K562 (cell line): ENCODE data around the gene BPHL. TPM values are rescaled to one million over a fixed set of nuclear protein-coding genes. Genes with fewer than 3 reads are reported as not detected.

ENCODE experiments used
- ELK1 ChIP-seq: sonication (generic); formaldehyde crosslinking; IDR thresholded peaks from 2 replicates; pipeline ENCODE4 v1.8.1; 2022; ENCODE audit warnings: missing genetic modification reagents
- ETS1 ChIP-seq: conservative IDR thresholded peaks from 2 replicates; pipeline ENCODE4 v1.6.1; 2011; ENCODE audit warnings: low read depth, mild to moderate bottlenecking, low read length; ENCODE audit not compliant: control insufficient read depth
- FOXK1 ChIP-seq: sonication (generic); formaldehyde crosslinking; IDR thresholded peaks from 2 replicates; pipeline ENCODE4 v1.8.0; 2022; ENCODE audit warnings: missing genetic modification reagents, mild to moderate bottlenecking, borderline replicate concordance
- GABPB1 ChIP-seq: sonication (generic); formaldehyde crosslinking; IDR thresholded peaks from 2 replicates; pipeline ENCODE4 v1.8.0; 2022; ENCODE audit warnings: mild to moderate bottlenecking, missing genetic modification reagents
- HEY1 ChIP-seq: fragments of 250-450 bp; sonication (Bioruptor Pico); IDR thresholded peaks from 2 replicates; pipeline ENCODE4 v1.5.0; 2020; ENCODE audit warnings: mild to moderate bottlenecking, moderate library complexity, borderline replicate concordance
- HLTF ChIP-seq: fragments of 450-650 bp; IDR thresholded peaks from 2 replicates; pipeline ENCODE4 v1.6.1; 2016
- MCM7 ChIP-seq, 2 experiments: fragments of 450-650 bp; IDR thresholded peaks; 2 replicates each; pipeline ENCODE4 v1.6.1; 2016 to 2018
- MECOM ChIP-seq: fragments of 250-450 bp; sonication (Bioruptor Pico); IDR thresholded peaks from 2 replicates; pipeline ENCODE4 v1.8.0; 2022; ENCODE audit warnings: inconsistent platforms
- MNT ChIP-seq, 2 experiments: fragments of 450-650 bp; conservative IDR thresholded peaks; 2 replicates each; pipeline ENCODE4 v1.6.1; 2017; ENCODE audit warnings: mild to moderate bottlenecking in 2 of 2, moderate library complexity in 2 of 2
- MTA2 ChIP-seq: fragments of 450-650 bp; IDR thresholded peaks from 2 replicates; pipeline ENCODE4 v1.6.1; 2016; ENCODE audit warnings: low read depth
- NFE2L1 ChIP-seq: fragments of 450-650 bp; IDR thresholded peaks from 2 replicates; pipeline ENCODE4 v1.6.1; 2016; ENCODE audit warnings: missing genetic modification characterization, low read depth, mild to moderate bottlenecking, missing compliant biosample characterization, moderate library complexity, borderline replicate concordance
- POLR2H ChIP-seq: IDR thresholded peaks from 2 replicates; pipeline ENCODE4 v1.6.1; 2016; ENCODE audit warnings: missing genetic modification characterization, low read depth, mild to moderate bottlenecking, control low read depth, missing compliant biosample characterization, moderate library complexity
- RBFOX2 ChIP-seq: fragments of 200-400 bp; formaldehyde crosslinking; IDR thresholded peaks from 2 replicates; pipeline ENCODE4 v1.6.1; 2017; ENCODE audit warnings: low read depth, mild to moderate bottlenecking, low read length, moderate library complexity
- SREBF1 ChIP-seq: fragments of 150-350 bp; IDR thresholded peaks from 2 replicates; pipeline ENCODE4 v1.6.1; 2014; ENCODE audit warnings: antibody characterized with exemption, low read depth, low read length, borderline replicate concordance
- SUPT5H ChIP-seq: fragments of 450-650 bp; IDR thresholded peaks from 2 replicates; pipeline ENCODE4 v1.6.1; 2016
- TARDBP ChIP-seq: fragments of 450-650 bp; IDR thresholded peaks from 2 replicates; pipeline ENCODE4 v1.6.1; 2016
- TOE1 ChIP-seq, 2 experiments: fragments of 450-650 bp in 1 of 2; sonication (generic) in 1 of 2; formaldehyde crosslinking in 1 of 2; IDR thresholded peaks; 2 replicates each; pipeline versions ENCODE4 v1.7.1 to v1.8.0; 2016 to 2022; ENCODE audit warnings: borderline replicate concordance in 2 of 2, mild to moderate bottlenecking in 2 of 2, antibody characterized with exemption in 1 of 2, inconsistent platforms in 1 of 2, low read depth in 1 of 2, missing genetic modification reagents in 1 of 2, moderate library complexity in 1 of 2
- ZC3H4 ChIP-seq: sonication (generic); formaldehyde crosslinking; IDR thresholded peaks from 2 replicates; pipeline ENCODE4 v1.9.0; 2021; ENCODE audit warnings: missing genetic modification reagents, borderline replicate concordance
- ZNF197 ChIP-seq: fragments of 200-800 bp; sonication (Bioruptor generic); IDR thresholded peaks from 2 replicates; pipeline ENCODE4 v1.6.1; 2016; ENCODE audit warnings: low read depth, missing genetic modification characterization, missing compliant biosample characterization
- ZNF239 ChIP-seq: fragments of 250-450 bp; sonication (Bioruptor Pico); IDR thresholded peaks from 2 replicates; pipeline ENCODE4 v1.4.0; 2020; ENCODE audit warnings: mild to moderate bottlenecking
- ZNF316 ChIP-seq: fragments of 450-650 bp; IDR thresholded peaks from 2 replicates; pipeline ENCODE4 v1.6.1; 2016
- ZNF512 ChIP-seq: IDR thresholded peaks from 2 replicates; pipeline ENCODE4 v1.6.1; 2016; ENCODE audit warnings: missing genetic modification characterization, missing compliant biosample characterization
- ZNF644 ChIP-seq: fragments of 200-800 bp; sonication (Bioruptor generic); IDR thresholded peaks from 2 replicates; pipeline ENCODE4 v1.6.1; 2016; ENCODE audit warnings: low read depth, missing genetic modification characterization, missing compliant biosample characterization
- polyA plus RNA-seq, 8 experiments: library from polyadenylated mRNA; depleted of rRNA in 4 of 8; stranded (reverse) in 5 of 8; unstranded in 3 of 8; fragments of >200 nt; fragmentation: Nextera tagmentation in 2 of 8; fragmentation: Illumina TruSeq in 1 of 8; extraction: Ambion mirVana in 2 of 8; extraction: Trizol in 1 of 8; gene quantifications; 2 replicates each; pipeline versions ENCODE4 v1.2.1 to v1.2.3, GENCODE V29; 2011 to 2014; ENCODE audit warnings: inconsistent platforms in 1 of 8, missing spikeins in 1 of 8
- total RNA-seq, 7 experiments: library from RNA; depleted of rRNA in 6 of 7; stranded (reverse); fragments of >200 nt in 6 of 7; fragmentation: Illumina TruSeq in 2 of 7; extraction: Trizol in 2 of 7; gene quantifications; 2 replicates each; pipeline versions ENCODE4 v1.2.1 to v1.2.3, GENCODE V29; 2011 to 2021; ENCODE audit warnings: low replicate concordance in 1 of 7

Gene BPHL
- total and polyA plus RNA-seq, 9 of the 15 experiments (the other 6 are each of a cell fraction or from before 2014, with no cell fraction given), result 3.5 to 17.4 (median 8.2) TPM

GRCh38 chr6:3165631-3166534 is 47.4 kb downstream of the BPHL start (continued):
- TF ChIP-seq RBFOX2 (peak; percentile 47; the same call in 1 of the 2 replicates), ELK1 (no peak), MNT (conservative IDR thresholded peaks at IDR 0.05) (0 out of 4 replicates have a peak, but pooled peaks of 1 of the 2 experiments have one; percentile 33), HLTF (no peak), ETS1 (no peak), GABPB1 (no peak), TOE1 (IDR thresholded peaks at IDR 0.05; ENCODE audit: borderline replicate concordance) (no peak), TOE1 (CRISPR knock-in tag; IDR thresholded peaks at IDR 0.05; ENCODE audit: borderline replicate concordance, low read depth) (no peak), NFE2L1 (no peak), ZNF197 (no peak), SREBF1 (no peak), MTA2 (no peak), ZNF512 (tag) (no peak), MCM7 (IDR thresholded peaks at IDR 0.05) (no peak), ZNF316 (peak; percentile 36; the same call in 1 of the 2 replicates), SUPT5H (0 out of 2 replicates have a peak, but pooled peaks have one; percentile 21), ZNF239 (CRISPR knock-in tag) (no peak), ZC3H4 (no peak), ZNF644 (peak; percentile 49; the same call in 1 of the 2 replicates), MECOM (CRISPR knock-in tag) (peak; percentile 87), TARDBP (no peak), HEY1 (CRISPR knock-in tag) (no peak), POLR2H (tag) (peak; percentile 45; the same call in 1 of the 2 replicates), FOXK1 (CRISPR knock-in tag) (0 out of 2 replicates have a peak, but pooled peaks have one; percentile 19)
